GM19395 (cell line): ENCODE results near the gene IFNA1.
"Not testable (repeated sequence)": the region's sequence is repeated elsewhere in the genome, so short reads cannot be mapped to it uniquely, and the experiment has no call there.

Source experiments
- ATAC-seq: cut with Tn5 transposase; IDR thresholded peaks from one replicate; pipeline ENCODE4 v1.9.1; 2021; ENCODE audit warnings: mild to moderate bottlenecking, moderate library complexity; ENCODE audit not compliant: unreplicated experiment

The IFNA1 gene

DNA sequence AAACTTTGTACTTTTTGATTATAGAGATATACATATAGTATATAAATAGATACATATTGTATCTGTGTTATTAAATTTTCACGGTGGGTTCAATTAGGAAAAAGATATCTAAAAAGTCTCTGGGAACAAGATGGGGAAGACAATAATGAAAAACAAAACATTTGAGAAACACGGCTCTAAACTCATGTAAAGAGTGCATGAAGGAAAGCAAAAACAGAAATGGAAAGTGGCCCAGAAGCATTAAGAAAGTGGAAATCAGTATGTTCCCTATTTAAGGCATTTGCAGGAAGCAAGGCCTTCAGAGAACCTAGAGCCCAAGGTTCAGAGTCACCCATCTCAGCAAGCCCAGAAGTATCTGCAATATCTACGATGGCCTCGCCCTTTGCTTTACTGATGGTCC lies at the start of gene IFNA1:
TSS of gene IFNA1 (plus strand) at position 301 of the 400 bp plus-strand sequence. CDS start at position 370, 69 bp downstream.
- ATAC-seq = no peak

GRCh38 chr9:21392270-21392669 lies 48.0 kb upstream of the IFNA1 start:
- peak; percentile 83 for ATAC-seq

DNA sequence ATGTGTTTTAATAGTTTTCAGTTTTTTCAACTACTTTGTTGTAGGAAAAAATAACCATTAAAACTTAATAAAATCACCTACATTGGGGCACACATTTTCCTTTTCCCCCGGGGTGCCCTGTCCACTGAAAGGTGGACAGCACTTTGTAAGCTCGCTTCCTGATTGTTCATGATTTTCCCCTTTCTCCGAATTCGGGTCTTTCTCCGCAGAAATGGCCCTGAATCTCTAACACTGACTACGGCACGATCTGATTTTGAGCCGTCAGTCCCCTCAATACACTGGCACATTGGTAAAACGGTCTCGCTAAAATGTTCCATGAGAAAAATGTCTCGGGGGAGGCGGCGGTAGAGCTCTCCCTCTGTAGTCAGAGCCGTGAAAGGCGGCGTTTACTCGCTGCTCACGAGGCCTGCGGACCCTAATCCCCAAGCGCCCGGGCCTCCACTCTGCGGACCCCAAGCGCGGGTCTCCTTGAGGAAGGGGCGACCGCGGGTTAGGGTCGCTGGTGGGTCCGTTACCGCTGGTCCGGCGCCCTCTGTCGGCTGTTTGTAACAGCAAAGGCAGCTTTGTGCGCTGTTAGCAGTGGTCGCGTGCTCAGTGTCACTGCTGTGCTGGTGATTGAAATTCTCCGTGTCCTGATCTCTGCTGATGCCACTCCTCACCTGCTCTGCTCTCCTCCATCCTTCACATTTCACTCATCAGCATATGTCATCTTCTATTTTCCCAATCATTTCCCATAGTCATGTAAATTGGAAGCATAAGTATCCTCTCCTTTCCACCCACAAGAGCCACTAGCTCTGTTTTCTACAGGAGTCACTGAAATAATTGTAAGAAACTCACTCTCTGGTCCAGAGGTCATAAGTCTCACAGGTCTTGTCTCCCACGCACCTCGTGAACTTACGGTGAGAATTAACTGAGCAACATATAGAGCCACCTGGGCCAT lies 44.2 kb upstream of the IFNA1 start:
- peak; percentile 79 for ATAC-seq

DNA sequence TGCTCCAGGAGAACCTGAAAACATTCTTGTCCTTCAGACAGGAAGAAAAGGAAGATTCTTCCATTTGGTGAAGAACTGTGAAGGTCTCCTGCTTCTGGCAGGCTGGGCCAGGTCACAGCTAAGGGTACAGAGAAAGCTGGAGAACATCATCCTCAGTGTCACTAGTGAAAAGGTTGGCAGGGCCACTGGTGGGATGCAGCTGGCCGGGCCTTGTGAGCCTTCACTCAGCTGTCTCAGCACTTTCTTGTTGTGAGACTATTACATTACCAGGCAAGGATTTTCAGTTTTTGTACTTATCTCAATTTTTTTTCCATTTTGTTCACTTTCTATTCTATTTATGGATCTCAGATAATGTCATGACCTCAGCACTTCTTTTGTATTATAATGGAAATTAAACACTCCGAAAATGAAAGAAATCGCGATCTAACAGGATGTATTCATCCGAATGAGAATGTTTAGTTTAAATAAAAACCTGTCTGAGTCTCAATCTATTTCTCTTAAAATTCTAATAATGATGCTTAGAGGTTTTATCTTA lies 41.2 kb upstream of the IFNA1 start:
- no peak for ATAC-seq

DNA sequence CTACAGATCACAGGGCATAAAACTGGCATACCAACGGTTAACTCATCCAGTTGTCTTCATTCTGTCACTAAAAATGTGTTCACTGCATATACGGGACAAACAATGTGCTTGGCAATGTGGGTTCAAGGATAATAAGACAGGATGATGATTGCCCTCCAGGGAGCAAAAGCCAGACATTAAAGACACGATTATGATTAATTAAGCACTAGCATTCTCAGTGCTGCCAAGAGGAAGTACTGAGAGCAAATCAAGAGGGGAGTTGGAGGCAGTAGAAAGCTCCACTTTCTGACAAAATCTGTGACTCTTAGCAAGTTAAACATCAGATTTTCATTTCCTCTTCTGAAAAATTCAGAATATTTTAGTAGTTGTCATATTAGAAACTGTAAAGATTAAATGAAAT lies 40.3 kb upstream of the IFNA1 start:
- no peak for ATAC-seq

- ATAC-seq = peak; percentile 56
These were observed 37.6 kb upstream of the IFNA1 start for GRCh38 chr9:21402386-21403251.

DNA sequence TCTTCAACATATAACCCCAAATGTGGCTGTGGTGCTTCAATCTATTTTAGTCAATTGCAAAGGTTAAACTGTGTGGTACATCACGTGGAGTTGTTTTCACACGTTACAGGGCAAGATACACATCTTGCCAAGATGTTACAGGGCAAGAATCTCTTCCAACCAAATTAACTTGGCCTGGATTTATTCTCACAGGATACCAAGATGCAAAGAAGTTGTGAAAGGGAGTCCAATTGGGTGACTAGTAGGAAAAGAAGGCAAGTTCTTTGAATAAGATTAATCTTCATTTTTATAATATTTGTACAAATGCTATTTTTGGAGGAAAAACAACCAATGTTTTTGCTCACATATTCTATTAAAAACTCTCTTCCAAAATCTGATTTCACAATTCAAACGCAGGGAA lies 36.1 kb upstream of the IFNA1 start:
- no peak for ATAC-seq

DNA sequence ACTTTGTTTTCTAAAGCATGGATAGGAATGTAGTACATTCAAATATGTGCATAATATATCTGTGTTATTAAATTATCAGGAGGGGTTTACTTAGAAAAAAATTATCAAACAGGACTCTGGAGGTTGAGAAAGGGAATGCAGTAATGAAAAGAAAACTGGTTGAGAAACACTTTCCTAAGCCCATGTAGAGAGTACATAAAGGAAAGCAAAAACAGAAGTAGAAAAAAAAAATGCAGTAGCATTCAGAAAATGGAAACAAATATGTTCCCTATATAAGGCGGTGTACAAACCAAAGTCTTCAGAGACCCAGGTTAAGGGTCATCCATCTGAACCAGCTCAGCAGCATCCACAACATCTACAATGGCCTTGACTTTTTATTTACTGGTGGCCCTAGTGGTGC lies 31.4 kb upstream of the IFNA1 start, which contains the start of gene IFNA8:
TSS of gene IFNA8 (plus strand) at position 301 of the 400 bp plus-strand sequence. CDS start at position 361, 60 bp downstream.
- no peak for ATAC-seq

GRCh38 chr9:21412107-21412506 lies 28.1 kb upstream of the IFNA1 start:
- no peak for ATAC-seq

DNA sequence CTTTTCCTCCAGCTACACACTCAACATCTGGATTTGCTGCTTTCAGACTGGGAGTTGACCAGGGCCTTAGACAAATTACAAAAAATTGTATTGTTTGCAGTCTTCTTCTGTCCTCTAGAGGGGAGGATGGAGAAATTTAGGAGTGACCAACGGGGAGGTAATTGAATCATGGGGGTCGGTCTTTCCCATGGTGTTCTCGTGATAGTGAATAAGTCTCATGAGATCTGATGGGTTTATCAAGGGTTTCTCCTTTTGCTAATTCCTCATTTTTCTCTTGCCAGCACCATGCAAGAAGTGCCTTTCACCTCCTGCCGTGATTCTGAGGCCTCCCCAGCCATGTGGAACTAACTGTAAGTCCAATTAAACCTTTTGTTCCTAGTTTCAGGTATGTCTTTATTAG lies 27.1 kb upstream of the IFNA1 start:
- ATAC-seq = no peak

GRCh38 chr9:21413624-21414023 lies 26.6 kb upstream of the IFNA1 start:
- ATAC-seq = no peak

DNA sequence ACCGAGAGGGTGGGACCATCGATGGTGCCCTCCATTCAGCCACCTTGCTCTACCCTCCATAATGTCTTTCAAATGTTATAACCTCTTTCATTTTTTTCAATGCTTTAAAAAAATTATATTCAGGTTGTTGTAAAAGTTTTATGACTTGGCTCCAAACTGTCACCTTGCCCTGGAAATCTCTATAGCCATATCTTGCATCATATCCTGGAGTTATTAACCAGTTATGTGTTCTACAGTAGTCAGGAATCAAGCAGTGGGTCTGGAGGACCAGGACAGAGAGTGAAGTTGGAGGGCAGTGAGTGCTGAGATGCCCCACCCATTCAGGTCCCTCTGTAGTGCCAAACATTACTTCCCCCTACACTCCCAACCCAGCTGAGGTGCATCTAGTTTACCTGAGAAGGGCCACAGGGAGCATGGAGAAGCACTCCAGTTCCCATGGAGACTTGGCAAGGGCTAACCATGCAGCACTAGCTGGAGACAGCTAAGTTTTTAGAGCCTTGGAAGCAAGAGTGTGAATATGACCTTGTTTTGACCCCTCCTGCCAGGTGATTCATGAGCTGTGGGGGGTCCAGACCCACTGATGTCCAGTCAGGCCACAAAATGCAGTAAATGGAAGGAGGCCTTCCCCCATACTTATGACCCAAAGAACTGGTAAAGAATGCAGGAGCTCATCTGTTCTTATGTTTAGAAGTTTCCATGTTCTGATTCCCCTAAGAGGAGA lies 25.9 kb upstream of the IFNA1 start:
- no peak for ATAC-seq

DNA sequence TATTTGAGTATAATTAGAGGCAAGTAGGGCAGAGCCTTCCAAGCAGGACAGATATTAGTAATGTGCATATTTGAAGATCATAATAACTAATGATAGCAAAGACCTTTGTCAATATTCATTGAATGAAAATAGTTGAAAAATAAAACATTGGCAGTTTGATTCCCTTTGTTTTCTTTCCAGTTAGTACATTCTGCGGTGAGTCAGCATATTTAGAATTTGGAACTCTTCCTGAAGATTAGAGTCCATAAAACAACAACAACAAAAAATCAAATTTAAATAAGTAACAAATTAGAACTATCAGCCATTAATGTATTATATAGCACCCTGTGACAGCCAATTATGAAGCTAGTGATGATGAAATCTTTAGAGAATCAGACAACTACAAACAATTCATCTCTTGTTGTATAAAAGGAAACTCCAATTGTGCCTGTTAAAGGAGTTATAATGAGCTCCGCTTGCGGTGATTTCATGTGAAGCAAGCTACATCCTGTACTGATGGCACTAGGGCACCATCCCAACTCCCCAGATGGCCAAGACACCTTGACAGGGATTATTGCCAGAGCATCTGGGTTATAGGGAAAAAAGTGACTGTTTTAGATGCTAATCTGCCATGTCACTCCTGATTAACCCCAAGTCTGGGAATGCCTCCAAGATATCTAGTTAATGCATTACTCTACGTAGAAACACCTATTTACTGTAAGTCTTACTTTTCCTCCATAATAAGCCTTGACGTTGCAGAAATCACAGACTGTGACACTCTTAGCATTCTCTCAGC lies 24.6 kb upstream of the IFNA1 start:
- ATAC-seq = no peak

DNA sequence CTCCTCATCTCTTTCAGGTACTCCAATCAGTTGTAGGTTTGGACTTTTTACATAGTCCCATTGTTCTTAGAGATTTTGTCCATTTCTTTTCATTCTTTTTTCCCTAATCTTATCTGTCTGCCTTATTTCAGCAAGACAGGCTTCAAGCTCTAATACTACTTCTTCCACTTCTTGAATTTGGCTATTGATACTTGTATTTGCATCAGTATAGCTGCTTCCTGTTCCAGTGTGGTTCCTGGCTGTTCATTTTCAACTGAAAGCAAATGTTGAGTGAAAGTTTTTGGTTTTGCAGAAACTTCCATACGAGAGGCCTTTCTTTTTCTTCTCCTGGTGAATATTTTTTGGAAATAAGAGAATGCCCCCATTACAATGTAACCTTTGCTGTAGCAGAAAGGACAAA lies 12.0 kb upstream of the IFNA1 start:
- peak; percentile 59 for ATAC-seq

GRCh38 chr9:21429191-21429590 lies 11.0 kb upstream of the IFNA1 start:
- no peak for ATAC-seq

GRCh38 chr9:21432672-21433425 lies 7.4 kb upstream of the IFNA1 start:
- ATAC-seq = peak; percentile 73

DNA sequence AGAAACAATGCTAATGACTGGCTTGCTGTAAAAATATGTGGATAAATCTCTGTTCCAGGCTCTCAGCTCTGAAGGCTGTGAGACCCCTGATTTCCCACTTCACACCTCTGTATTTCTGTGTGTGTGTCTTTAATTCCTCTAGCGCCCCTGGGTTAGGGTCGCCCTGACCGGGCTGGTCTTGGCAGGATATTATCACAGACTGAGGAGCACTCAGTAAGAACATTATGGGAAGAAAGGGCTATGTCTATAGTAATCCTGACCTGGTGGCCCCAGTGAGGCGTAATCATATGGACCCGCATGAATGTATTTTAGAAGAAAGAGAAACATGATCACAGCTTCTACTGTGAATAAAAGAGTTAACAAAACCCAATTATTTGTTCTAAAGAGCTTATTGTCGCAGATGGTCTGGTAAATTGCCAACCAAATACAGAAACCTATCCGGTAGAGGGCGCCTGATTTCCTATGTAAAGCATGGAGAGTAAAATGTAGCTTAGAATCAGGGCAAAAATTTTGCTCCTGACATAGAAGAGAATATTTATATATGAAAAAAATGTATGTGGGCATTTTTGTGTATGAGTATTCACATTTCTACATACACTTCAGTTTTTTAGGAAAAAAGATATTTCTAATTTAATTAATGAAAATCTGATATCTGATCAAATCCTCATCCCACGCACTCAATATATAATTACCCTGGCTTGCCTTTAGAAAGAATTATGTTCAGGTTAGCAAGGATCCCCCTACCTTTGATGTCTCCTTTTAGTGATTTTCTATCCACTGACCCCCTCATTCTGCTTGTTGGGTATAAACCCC lies 5.8 kb upstream of the IFNA1 start:
- no peak for ATAC-seq

- not testable (repeated sequence) for ATAC-seq
These were observed 5.2 kb upstream of the IFNA1 start for GRCh38 chr9:21435015-21435383.
